HUDEP-2 (cell line): Measurements from ENCODE around the gene HJURP.

Experiments
- DNase-seq, 76 experiments: peaks; one replicate each; lab custom pipeline; 2025; ENCODE audit not compliant: unreplicated experiment in 76 of 76; lab: John Stamatoyannopoulos, UW

The HJURP gene

DNA sequence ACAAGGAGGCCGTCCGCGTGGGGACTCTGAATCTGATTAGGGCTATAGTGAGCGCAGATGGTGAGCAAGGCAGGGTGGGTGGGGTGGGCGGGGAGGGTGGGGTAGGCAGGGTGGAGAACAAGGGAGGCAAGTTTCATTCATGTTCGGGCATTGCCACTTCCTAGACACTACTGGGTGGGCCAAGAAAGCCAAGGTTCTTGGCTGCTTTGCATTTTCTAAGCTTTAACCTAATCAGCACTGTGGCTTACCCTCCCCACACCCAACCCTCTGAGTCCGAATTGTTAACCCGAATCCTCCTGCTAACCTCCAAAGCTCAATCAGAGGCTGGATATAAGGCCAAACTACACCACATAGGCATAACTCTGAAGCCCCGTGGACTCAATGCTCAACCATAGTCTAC, 58.1 kb downstream of the HJURP start:
- peak in 3 of 76 experiments; percentile 0 to 23 (median 5) for DNase-seq

DNA sequence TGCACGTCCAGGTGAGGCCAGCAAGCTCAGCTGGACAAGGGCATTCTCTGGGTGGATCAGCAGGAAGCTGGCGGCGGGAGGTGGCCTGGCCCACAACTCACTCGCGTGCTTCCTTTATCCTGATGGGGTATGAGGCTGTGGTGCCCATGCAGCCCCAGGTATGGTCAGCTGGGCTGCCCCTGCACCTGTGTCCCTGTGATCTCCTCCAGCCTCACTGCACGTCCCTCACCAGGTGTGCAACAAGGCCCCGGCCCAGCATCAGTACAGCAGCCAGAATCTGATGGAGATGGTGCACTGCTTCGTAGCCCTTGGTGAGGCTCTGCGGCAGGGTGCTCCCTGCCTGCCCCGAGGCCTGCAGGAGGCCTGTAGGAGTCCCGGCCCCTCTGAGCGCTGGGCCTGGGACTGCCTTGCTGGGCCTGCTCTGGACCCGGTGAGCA, 58.6 kb downstream of the HJURP start:
- no peak for DNase-seq

- DNase-seq: no peak
Observed at GRCh38 chr2:233794128-233794658, 60.1 kb downstream of the HJURP start.

DNA sequence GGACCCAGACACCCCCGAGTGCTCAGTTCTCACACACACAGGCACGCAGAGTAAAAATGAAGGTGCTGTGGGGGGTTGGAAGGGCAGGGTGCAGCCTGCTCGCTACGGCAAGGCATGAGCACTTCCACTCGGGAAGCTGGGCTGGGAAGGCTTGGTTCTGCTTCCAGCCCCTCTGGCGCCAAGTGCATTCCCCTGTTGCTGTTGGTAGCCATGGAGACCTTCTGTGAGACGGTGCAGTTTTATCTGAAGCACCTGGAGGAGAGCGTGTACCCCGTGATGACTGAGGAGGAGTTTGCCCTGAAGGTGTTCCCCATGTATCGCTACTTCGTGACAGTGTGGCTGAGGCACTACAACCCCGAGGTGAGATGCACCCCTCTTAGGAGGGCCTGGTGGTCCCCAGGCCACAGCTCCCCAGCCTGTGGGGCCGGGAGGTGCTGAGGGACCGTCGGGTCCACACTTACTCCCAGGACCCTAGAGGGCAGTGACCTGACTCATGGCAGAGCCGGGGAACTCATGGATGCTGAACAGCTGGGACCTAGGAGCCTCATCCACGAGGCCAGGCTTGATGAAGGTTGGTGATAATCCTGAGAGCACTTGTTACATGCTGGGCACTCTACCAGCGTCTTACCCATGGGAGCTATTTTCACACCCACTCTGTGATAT, 60.7 kb downstream of the HJURP start:
- DNase-seq: no peak

DNA sequence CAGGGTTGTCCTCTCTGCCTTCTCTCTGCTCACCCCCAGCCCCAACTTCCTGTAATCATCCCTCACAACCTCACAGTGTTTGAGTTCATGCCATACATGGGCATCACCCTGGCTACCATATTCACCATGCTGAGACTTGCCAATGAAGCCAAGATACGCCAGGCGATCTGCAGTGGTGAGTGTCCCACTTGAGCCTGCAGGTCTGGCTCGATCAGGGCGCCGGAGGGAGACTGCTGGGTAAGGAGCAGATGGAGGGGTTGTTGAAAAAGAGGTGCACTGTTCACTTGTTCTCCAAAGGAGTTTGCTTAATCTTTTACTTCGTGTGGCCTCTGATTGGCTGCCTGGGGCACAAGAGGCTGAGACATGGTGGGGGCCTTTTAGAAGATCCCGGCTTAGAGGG, 61.6 kb downstream of the HJURP start:
- DNase-seq: no peak

- DNase-seq: no peak
Observed at GRCh38 chr2:233791883-233792329, 62.4 kb downstream of the HJURP start.

DNA sequence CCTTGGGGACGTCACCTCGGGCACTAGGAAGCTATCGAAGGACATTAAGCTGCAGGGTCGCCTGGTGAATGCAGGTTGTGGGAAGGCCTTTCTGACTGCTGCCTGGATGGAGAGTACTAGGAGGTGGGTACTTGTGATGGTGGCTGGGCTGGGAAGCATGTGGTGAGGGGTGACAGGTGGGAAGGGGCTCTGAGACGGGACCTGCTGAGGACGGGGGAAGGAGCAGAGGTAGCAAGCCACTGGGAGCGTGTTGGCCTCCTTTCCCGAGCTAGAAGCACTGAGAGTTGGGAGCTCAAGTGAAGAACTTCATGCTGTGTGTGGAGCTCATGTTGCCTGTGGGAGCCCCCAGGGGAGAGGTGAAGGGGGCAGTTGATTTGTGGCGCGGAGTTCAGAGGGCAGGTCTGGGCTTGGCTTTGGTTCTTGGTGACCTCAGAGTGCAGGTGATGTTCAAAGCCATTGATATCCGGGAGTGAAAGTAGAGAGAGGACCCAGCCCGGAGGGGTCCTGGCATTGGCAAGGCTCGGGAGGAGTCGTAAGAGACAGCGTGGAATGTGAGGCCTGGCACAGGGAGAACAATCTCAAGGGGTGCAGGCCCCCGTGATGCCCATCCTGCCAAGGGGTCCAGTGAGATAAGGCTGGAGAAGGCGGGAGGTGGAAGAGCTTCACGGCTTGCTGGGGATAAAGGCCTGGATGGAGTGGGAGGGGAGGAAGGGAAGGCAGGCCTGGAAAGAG, 63.0 kb downstream of the HJURP start:
- DNase-seq: no peak

- no peak for DNase-seq
Observed at GRCh38 chr2:233789554-233789953, 64.8 kb downstream of the HJURP start.
